NCI-H1105 treated with DMSO at 0.1 percent for 48 hours (cell line): ENCODE data around the gene CCDC70.
"Not testable (repeated sequence)": the region's sequence is repeated elsewhere in the genome, so short reads cannot be mapped to it uniquely, and the experiment has no call there.

Experiments used
- DNase-seq: peaks from one replicate; lab custom pipeline; 2025; lab: John Stamatoyannopoulos, UW

Gene CCDC70

DNA sequence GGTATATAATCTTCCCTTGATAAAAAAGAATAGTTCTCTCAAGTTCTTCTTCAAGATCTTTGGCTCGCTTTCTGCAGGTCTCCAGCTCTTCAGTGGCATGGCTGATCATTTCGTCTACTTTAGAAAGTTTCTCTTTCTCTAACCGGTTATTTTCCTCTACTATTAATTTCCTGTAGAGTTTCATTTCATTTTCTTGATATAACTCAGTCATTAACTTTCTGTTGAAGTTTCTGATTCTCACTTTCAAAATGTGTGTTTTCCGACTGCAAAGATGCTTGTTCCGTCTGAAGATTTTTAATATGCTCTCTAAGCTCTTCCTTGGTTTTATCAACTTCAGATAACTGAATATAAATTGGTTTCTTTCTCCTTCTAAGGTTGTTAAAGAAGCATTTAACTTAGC is 47.5 kb downstream of the CCDC70 start:
- DNase-seq, result not testable (repeated sequence)

DNA sequence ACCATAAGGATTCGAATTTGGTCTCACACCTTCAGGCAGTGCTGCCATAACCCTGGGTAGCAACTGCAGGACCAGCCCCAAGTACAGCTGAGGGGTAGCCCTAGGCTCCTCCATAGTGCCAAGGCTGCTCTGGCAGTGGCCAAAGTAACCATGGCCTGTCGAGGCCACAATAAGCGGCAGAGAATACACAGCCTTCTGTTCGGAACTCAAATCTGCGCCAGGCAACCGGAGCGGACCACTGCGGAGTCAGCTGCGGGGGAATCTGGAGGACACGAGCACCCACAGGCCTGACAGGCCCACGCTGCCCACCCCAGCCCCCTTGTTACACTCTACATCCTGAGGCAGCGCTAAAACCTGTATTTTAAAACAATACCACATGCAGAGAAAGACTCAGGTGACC is 48.7 kb downstream of the CCDC70 start:
- no peak for DNase-seq

DNA sequence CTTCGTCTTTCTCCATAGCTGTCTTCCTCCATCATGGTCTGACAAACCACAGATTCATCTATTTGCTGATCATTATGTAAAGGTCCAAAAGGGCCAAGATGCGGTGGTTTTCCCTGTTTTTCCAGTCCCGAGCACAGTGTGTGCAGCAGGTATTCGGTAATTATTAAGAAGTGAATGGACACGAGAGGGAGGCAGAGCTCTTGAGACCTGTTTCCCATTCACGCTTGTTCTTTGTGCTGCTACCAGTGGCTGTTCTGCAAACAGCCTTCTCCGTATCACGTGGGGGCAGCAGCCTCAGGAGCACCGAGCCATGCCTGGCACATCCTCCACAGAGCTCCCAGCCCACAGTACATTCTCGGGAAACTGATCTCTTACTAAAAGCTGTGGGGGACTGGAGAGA is 50.3 kb downstream of the CCDC70 start:
- DNase-seq, result peak; percentile 63

DNA sequence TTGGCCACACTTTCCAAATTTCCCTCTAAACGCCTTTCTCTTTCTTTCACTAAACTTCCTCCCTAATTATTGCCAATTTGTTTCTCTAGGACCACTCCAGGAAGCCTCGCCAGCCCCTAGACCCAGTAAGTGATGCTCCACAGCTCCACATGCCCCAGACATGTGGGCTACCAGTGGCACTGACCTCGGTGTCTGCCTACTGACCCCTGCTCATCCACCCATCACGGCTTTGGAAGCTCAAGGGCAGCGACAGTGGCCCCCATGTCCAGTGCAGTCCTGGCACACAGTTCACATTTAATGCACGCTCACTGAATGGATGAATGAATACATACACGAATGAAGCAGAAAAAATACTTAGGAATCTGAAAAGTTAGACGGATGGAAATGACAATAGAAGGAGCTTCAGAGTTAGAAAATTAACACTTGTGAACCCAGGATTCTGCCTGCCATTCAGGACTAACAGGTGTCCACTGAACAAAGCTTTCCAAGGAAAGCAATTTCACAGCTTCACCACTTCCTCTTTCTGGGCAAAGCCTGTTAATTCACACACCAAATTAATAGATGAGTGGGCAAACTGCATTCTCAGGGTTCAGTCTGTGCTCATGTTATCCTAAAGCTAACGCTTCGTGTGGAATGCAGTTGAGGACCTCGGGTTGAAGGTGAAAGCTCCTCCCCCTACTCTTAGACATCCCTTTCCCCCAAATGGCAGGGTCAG is 50.9 kb downstream of the CCDC70 start:
- DNase-seq, result no peak

DNA sequence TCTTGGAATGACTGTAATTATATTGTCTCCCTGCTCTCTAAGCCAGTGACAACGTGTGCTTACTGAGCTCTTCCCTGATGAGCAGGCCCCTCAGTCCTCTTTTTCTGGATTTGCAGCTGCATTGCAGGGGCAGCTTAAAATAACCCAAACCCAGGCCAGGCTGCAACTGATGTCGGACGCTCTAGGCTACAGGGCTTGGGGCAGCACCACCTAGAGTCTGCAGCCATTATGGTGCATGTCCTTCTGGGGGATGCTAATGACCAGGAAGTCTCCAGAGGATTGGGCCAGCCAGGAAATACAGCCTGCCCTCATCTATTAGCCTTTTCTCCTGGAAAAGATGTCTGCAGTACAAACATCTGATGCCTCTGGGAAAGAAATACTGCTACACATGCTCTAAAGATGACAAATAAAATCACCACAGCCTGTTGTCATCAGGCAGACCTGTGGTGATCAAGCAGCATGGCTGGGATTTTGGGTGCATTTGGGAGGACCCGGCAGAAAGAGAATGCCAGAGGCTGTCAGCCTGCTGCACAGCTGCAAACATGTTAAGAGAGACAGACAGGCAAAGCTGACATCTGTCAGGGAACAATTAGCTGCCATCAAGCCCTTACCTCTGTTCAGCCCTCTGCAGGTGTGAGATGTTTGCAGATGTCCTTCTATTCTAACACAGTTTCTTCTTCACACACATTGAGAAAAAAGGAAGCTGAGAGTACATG is 51.8 kb downstream of the CCDC70 start:
- DNase-seq, result no peak

DNA sequence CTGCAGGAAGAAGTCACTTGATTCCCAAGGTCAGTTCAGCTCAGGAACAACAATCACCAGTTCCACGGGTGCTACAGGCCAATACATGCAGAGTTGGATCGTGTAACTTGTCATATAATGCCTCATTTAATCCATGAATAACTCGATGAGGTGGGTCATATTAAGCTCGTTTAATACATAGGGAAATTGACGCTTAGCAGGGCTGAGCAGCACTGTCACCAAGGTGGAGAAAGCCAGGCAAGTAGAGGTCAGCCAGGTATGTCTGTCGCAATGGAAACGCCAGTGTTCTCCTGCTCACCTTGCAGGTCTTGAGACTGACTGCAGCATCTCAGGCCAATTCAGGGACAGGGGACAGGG is 52.3 kb downstream of the CCDC70 start:
- DNase-seq, result no peak
